BE2C (cell line): ENCODE results near the gene DIPK1A.

ENCODE experiments used
- DNase-seq: peaks from one replicate; pipeline ENCODE4 v3.0.0-alpha.2; 2020
- H3K27me3 ChIP-seq: fragments of 250-450 bp; sonication (Bioruptor Pico); 2 replicates; pipeline ENCODE4 v1.5.1; 2020; ENCODE audit warnings: mild to moderate bottlenecking
- H3K36me3 ChIP-seq: fragments of 250-450 bp; sonication (Bioruptor Pico); 2 replicates; pipeline ENCODE4 v1.5.1; 2020; ENCODE audit warnings: mild to moderate bottlenecking
- H3K4me1 ChIP-seq: fragments of 250-450 bp; sonication (Bioruptor Pico); 2 replicates; pipeline ENCODE4 v1.5.1; 2020
- H3K4me3 ChIP-seq: 2 replicates; pipeline ENCODE4 v1.5.1; 2011; ENCODE audit warnings: low read depth, low read length
- H3K9me3 ChIP-seq: fragments of 250-450 bp; sonication (Bioruptor Pico); 2 replicates; pipeline ENCODE4 v1.5.1; 2020
- TF ChIP-seq, protein P1 (sequence below): IDR thresholded peaks from 2 replicates; pipeline ENCODE4 v1.5.1; 2012; ENCODE audit warnings: mild to moderate bottlenecking, low read depth, low read length

DIPK1A gene

GRCh38 chr1:93002781-93003180, 41.5 kb upstream of the DIPK1A start:
- Histone ChIP-seq H3K27me3 (no peaks in the 10 kb centered on the region), H3K4me1 (no peaks in the 10 kb centered on the region), H3K9me3 (no peaks in the 10 kb centered on the region), H3K36me3 (no peaks in the 10 kb centered on the region), H3K4me3 (no peak overlapping the region)
- TF ChIP-seq, protein P1, sequence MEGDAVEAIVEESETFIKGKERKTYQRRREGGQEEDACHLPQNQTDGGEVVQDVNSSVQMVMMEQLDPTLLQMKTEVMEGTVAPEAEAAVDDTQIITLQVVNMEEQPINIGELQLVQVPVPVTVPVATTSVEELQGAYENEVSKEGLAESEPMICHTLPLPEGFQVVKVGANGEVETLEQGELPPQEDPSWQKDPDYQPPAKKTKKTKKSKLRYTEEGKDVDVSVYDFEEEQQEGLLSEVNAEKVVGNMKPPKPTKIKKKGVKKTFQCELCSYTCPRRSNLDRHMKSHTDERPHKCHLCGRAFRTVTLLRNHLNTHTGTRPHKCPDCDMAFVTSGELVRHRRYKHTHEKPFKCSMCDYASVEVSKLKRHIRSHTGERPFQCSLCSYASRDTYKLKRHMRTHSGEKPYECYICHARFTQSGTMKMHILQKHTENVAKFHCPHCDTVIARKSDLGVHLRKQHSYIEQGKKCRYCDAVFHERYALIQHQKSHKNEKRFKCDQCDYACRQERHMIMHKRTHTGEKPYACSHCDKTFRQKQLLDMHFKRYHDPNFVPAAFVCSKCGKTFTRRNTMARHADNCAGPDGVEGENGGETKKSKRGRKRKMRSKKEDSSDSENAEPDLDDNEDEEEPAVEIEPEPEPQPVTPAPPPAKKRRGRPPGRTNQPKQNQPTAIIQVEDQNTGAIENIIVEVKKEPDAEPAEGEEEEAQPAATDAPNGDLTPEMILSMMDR = no peak
- DNase-seq = no peak

- no peak for DNase-seq
- Histone ChIP-seq H3K4me3 (no peak overlapping the region), H3K4me1 (no peaks in the 10 kb centered on the region), H3K9me3 (no peaks in the 10 kb centered on the region), H3K36me3 (no peaks in the 10 kb centered on the region), H3K27me3 (no peaks in the 10 kb centered on the region)
- TF ChIP-seq, protein P1 = no peak
Measured at GRCh38 chr1:93001893-93002292, 40.6 kb upstream of the DIPK1A start.

DNA sequence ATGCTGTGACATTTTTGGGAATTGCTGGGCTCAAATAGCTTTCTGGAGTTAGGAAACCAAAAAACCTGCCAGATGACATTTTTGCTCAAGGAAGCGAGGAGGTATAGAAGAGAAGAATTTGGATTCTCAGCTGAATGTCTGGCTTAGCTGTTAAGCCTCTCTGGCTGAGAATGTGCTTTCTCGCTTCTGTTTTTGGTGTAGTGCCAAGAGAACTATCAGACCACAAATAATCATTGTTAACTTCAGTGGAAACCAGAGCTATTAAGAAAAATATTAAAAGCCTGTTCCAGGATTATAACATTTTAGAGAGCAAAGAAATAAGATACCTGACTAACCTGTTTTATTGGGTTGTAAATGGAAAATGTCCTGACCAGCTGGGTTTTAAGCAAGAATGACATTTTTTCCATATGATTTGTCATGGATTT, 39.5 kb upstream of the DIPK1A start:
- TF ChIP-seq, protein P1 = no peak

DNA sequence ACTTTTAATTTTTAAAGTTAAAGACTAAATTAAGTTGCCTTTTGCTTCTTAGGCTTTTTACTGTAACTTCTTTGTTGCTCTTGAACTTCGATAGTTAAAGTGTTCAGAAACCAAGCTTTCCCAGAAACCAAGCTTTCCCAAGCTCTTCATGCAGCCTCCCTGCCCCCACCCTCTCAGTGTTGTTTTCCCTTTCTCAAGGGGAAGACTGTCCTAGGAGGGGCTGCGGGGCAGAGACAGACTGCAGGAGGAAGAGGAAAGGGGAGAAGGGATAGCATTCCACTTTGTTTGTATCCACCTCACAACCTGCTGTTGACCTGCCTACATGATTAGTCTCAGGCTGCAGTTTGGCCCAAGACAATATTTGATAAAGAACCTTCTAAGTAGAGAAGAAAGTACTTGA, 39.0 kb upstream of the DIPK1A start:
- H3K36me3 ChIP-seq = no peaks in the 10 kb centered on the region
- H3K27me3 ChIP-seq = no peaks in the 10 kb centered on the region
- no peaks in the 10 kb centered on the region for H3K4me1 ChIP-seq
- DNase-seq = no peak
- TF ChIP-seq, protein P1 = no peak
- H3K9me3 ChIP-seq = no peaks in the 10 kb centered on the region
- no peak overlapping the region for H3K4me3 ChIP-seq

More for the DNA sequence above, 39.5 kb upstream of the DIPK1A start:
- Histone ChIP-seq H3K4me3 (no peak overlapping the region), H3K36me3 (no peaks in the 10 kb centered on the region), H3K4me1 (no peaks in the 10 kb centered on the region), H3K27me3 (no peaks in the 10 kb centered on the region), H3K9me3 (no peaks in the 10 kb centered on the region)
- no peak for DNase-seq

GRCh38 chr1:92998821-92999220, 37.6 kb upstream of the DIPK1A start:
- Histone ChIP-seq H3K9me3 (no peaks in the 10 kb centered on the region), H3K27me3 (no peaks in the 10 kb centered on the region), H3K4me3 (no peak overlapping the region), H3K36me3 (no peaks in the 10 kb centered on the region), H3K4me1 (peaks cover 3% of the 10 kb centered on the region; the same call in 1 of the 2 replicates)
- DNase-seq = no peak
- TF ChIP-seq, protein P1 = no peak

DNA sequence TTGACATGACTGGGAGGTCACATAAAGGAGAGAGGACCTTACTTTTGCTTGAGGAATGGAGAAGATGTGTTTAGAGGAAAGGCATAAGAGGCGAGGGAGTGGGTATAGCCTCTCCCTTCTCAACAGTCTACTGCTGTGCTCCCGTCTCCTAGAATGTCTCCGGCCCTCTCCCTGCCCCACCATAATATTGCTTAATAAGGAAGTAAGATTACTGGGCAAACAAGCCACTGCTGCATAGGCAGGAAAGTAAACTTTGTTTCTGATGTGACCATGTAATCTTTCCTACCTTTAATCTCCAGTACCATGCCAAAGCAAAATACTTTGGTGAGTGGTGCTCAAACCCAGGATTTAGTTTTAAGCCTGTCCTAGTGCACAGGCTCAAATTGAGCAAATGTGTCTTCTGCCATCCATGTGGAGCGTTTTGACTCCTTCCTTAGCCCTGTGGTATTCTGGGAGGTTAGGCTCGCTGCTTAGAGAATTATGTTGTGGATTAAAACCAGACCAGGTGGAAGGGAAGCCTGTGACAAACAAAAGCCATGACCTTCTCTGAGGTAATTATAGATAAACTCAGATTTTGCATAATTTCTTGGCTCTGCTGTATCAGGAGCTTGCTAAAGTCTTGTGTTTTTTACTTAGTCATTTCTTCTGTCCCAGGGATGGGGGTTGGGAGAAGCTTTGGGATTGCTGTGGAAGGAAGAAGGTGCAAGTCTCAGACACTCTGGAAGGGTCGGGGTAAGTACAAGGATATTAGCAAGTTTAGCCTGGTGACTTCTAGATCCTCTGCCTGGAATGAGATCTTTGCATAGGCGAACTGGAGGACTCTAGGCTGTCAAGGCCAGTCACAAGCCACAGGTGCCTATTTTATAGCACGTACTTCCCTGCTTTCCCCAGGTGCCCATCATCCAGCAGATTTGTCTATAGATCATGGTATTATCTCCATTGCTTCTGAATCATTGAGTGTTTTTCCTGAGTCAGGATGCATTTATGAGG, 34.5 kb upstream of the DIPK1A start:
- no peaks in the 10 kb centered on the region for H3K27me3 ChIP-seq
- peaks cover 4% of the 10 kb centered on the region; the same call in 1 of the 2 replicates for H3K4me1 ChIP-seq
- no peak overlapping the region for H3K4me3 ChIP-seq
- no peak for DNase-seq
- H3K36me3 ChIP-seq = no peaks in the 10 kb centered on the region
- TF ChIP-seq, protein P1 = no peak
- H3K9me3 ChIP-seq = no peaks in the 10 kb centered on the region
